ENCODE measurements around the gene FGF3. TPM values are rescaled to one million over a fixed set of nuclear protein-coding genes. Genes with fewer than 3 reads are reported as not detected.
A peak's percentile ranks its signal among the peaks of the same experiment; 100 is the strongest.

Gene FGF3
- total and polyA plus RNA-seq, 9 of the 15 experiments (the other 6 are each of a cell fraction or from before 2014, with no cell fraction given) = not detected

GRCh38 chr11:69843529-69843921 lies 24.3 kb upstream of the FGF3 start:
- in situ Hi-C loops (cut with MboI) (no loop called here), intact Hi-C loops (cut with micrococcal nuclease) (loop anchor here (5.0 kb wide), 1 partner anchor 156 kb away; no protein-coding TSS in a partner anchor)
- 7% methylated on average over 1 of the region's 1 CpG for WGBS (ENCODE audit: insufficient coverage, low coverage, missing lambda C conversion rate)
- Histone ChIP-seq H3K4me1 (replicated peaks in 1 of 2; ENCODE audit: control insufficient read depth in 2 of 2, insufficient read depth in 2 of 2, low read length in 2 of 2) (peaks cover 0 to 4% of the 10 kb centered on the region in 2 experiments; a peak in 1 of 5 replicates), H3K36me3 (ENCODE audit: control insufficient read depth, insufficient read depth, low read length) (no peaks in the 10 kb centered on the region), H3K4me2 (ENCODE audit: insufficient read depth, low read length) (no peak overlapping the region), H4K20me1 (replicated peaks; ENCODE audit: control insufficient read depth, insufficient read depth, low read length) (no peaks in the 10 kb centered on the region), H3K9ac (ENCODE audit: insufficient read depth in 1 of 2, low read depth in 2 of 2, low read length in 2 of 2) (no peak overlapping the region), H2AFZ (ENCODE audit: low read depth, low read length) (no peak overlapping the region), H3K79me2 (ENCODE audit: control insufficient read depth, insufficient read depth, low read length) (no peaks in the 10 kb centered on the region), H3K4me3 (no peak overlapping the region), H3K27me3 (ENCODE audit: control insufficient read depth in 2 of 2, insufficient read depth in 2 of 2, low read length in 2 of 2) (peaks cover 0 to 20% of the 10 kb centered on the region in 2 experiments; a peak in 3 of 5 replicates), H3K9me3 (replicated peaks; ENCODE audit: control insufficient read depth, insufficient read depth, low read depth, low read length) (no peaks in the 10 kb centered on the region), H3K27ac (ENCODE audit: extremely low read depth, low read depth, low read length) (no peak overlapping the region), H3K9me1 (ENCODE audit: control insufficient read depth, insufficient read depth, low read length) (peaks cover 4% of the 10 kb centered on the region)
- ChIA-PET CTCF (ENCODE audit: low intra/inter-chr PET ratio) (no interaction called here), POLR2A (interaction anchor here (0.6 to 0.7 kb wide), 2 partner anchors 10 to 144 kb away, joined by 3 read pairs; no protein-coding TSS in a partner anchor)
- FAIRE-seq (no peak), DNase-seq (ENCODE audit: extremely low read depth in 1 of 4, low spot score in 3 of 4) (no peak), ATAC-seq (no peak)
- TF ChIP-seq NFIC (IDR thresholded peaks at IDR 0.05) (peak; percentile 98), JUN (IDR thresholded peaks at IDR 0.05; ENCODE audit: borderline replicate concordance, low read depth, low read length) (no peak), JUN (CRISPR knock-in tag; IDR thresholded peaks at IDR 0.05; ENCODE audit: borderline replicate concordance) (no peak), KDM1A (IDR thresholded peaks at IDR 0.05) (0 out of 4 replicates have a peak, but pooled peaks of 1 of the 2 experiments have one; percentile 10), NFIX (CRISPR knock-in tag; IDR thresholded peaks at IDR 0.05; ENCODE audit: low read depth) (peak; percentile 91)
- no TSS peak for BruUV-seq (replicated peaks)

Data from K562 (cell line).